T-cell (primary cell): Measurements from ENCODE around the gene NCOA7. TPM values are rescaled to one million over a fixed set of nuclear protein-coding genes. Genes with fewer than 3 reads are reported as not detected.
"Not testable (repeated sequence)": the region's sequence is repeated elsewhere in the genome, so short reads cannot be mapped to it uniquely, and the experiment has no call there.

Source experiments
- ATAC-seq, 4 experiments: fragments of 200-7000 bp in 3 of 4; fragments of 150-1000 bp in 1 of 4; cut with Tn5 transposase; replicated peaks in 1 of 4; 1 replicate in 3 of 4; 2 replicates in 1 of 4; pipeline ENCODE4 v1.10.0; 2021; ENCODE audit warnings: moderate library complexity in 3 of 4, mild to moderate bottlenecking in 2 of 4, moderate number of reproducible peaks in 1 of 4
- CTCF ChIA-PET, 2 donors: fragments of 300-600 bp; sonication (Branson Sonifier 250); formaldehyde crosslinking; loops; one replicate each; lab custom pipeline; 2022; ENCODE audit warnings: antibody characterized with exemption in 2 of 2; lab: Charles Lee
- POLR2A ChIA-PET, 2 donors: fragments of 300-600 bp; sonication (Branson Sonifier 250); formaldehyde crosslinking; loops; one replicate each; lab custom pipeline; 2022; ENCODE audit warnings: antibody characterized with exemption in 2 of 2; lab: Charles Lee
- DNase-seq, 35 experiments: peaks; one replicate each; pipeline versions ENCODE4 v3.0.0 to v3.0.0-alpha.2; 2013 to 2023
- H3K27ac ChIP-seq: one replicate; pipeline ENCODE4 v1.5.1; 2013; ENCODE audit warnings: low read length
- H3K27me3 ChIP-seq, 2 experiments: replicated peaks in 1 of 2; 1 replicate in 1 of 2; 2 replicates in 1 of 2; pipeline versions ENCODE4 v1.6.1 to v1.7.0; 2013; ENCODE audit warnings: low read length in 1 of 2, mixed read lengths in 1 of 2; ENCODE audit not compliant: control insufficient read depth in 2 of 2, insufficient read depth in 2 of 2; ENCODE audit errors: extremely low read depth in 1 of 2
- H3K36me3 ChIP-seq, 2 donors: 1 replicate in 1 of 2; 2 replicates in 1 of 2; pipeline versions ENCODE4 v1.6.1 to v1.7.0; 2013; ENCODE audit warnings: low read length in 1 of 2; ENCODE audit not compliant: control insufficient read depth in 2 of 2, insufficient read depth in 1 of 2; ENCODE audit errors: extremely low read depth in 1 of 2
- H3K4me1 ChIP-seq, 2 experiments: 1 replicate in 1 of 2; 2 replicates in 1 of 2; pipeline versions ENCODE4 v1.6.1 to v1.7.0; 2013; ENCODE audit warnings: low read length in 2 of 2, mixed read lengths in 1 of 2; ENCODE audit not compliant: insufficient read depth in 2 of 2, control insufficient read depth in 1 of 2; ENCODE audit errors: extremely low read depth in 1 of 2
- H3K4me3 ChIP-seq, 2 donors: 1 replicate in 1 of 2; 2 replicates in 1 of 2; pipeline versions ENCODE4 v1.5.1 to v1.7.0; 2013; ENCODE audit warnings: mild to moderate bottlenecking in 2 of 2, low read length in 1 of 2, moderate library complexity in 1 of 2; ENCODE audit not compliant: control insufficient read depth in 1 of 2; ENCODE audit errors: extremely low read depth in 1 of 2
- H3K9me3 ChIP-seq: 2 replicates; pipeline ENCODE4 v1.7.0; 2013
- H3K27ac Mint-ChIP-seq, 2 donors: one replicate each; pipeline ENCODE4 v1.8.0; 2020 to 2021; ENCODE audit warnings: mild to moderate bottlenecking in 2 of 2, mixed read lengths in 2 of 2
- H3K27me3 Mint-ChIP-seq, 2 donors: one replicate each; pipeline ENCODE4 v1.8.0; 2021 to 2022; ENCODE audit warnings: mixed read lengths in 2 of 2
- H3K36me3 Mint-ChIP-seq: one replicate; pipeline ENCODE4 v1.8.0; 2021; ENCODE audit warnings: mixed read lengths
- H3K4me1 Mint-ChIP-seq, 3 donors: one replicate each; pipeline ENCODE4 v1.8.0; 2020 to 2022; ENCODE audit warnings: mixed read lengths in 3 of 3, mild to moderate bottlenecking in 1 of 3
- H3K4me3 Mint-ChIP-seq, 3 donors: one replicate each; pipeline ENCODE4 v1.8.0; 2020 to 2022; ENCODE audit warnings: mild to moderate bottlenecking in 3 of 3, mixed read lengths in 3 of 3, moderate library complexity in 3 of 3
- H3K9me3 Mint-ChIP-seq, 3 donors: one replicate each; pipeline ENCODE4 v1.8.0; 2020 to 2022; ENCODE audit warnings: mixed read lengths in 3 of 3
- WGBS: methylation state at CpG from one replicate; pipeline ENCODE4 v1.1.5; 2013; ENCODE audit warnings: missing lambda C conversion rate; ENCODE audit not compliant: insufficient coverage; 5-methylcytosine and 5-hydroxymethylcytosine counted together
- total RNA-seq, 35 experiments: library from RNA in 6 of 35; stranded (reverse) in 6 of 35; fragments of 120-200 nt in 1 of 35; gene quantifications; one replicate each; pipeline versions ENCODE4 v1.2.1 to v1.2.4 and lab custom pipeline; 2013 to 2026

NCOA7 gene
- total RNA-seq, 5 donors from 2014 or later (not counting 1 experiment from before 2014, with no cell fraction given), result 40.3 to 51.6 (median 46.4) TPM

GRCh38 chr6:125932451-125932795, 141.7 kb downstream of the NCOA7 start:
- ChIA-PET POLR2A (interaction anchor here in 1 of 2 donors (0.7 kb wide), 1 partner anchor 15 kb away, joined by 4 read pairs; no protein-coding TSS in a partner anchor), CTCF (interaction anchor here (0.6 to 1.6 kb wide), 3 partner anchors 24 to 119 kb away, joined by 3 to 6 read pairs (median 4); partner anchors contain the start of gene HINT3 (in 1 of the 2))
- ATAC-seq (no peak), DNase-seq (no peak)
- no peak overlapping the region for H3K4me3 Mint-ChIP-seq
- H3K36me3 Mint-ChIP-seq, result peaks cover 34% of the 10 kb centered on the region
- no peak overlapping the region for H3K27ac ChIP-seq
- no peak overlapping the region for H3K27ac Mint-ChIP-seq
- H3K27me3 ChIP-seq, result no peaks in the 10 kb centered on the region
- no peaks in the 10 kb centered on the region for H3K9me3 ChIP-seq
- no peak overlapping the region for H3K4me3 ChIP-seq
- H3K9me3 Mint-ChIP-seq, result peaks cover 0 to 3% (median 0%) of the 10 kb centered on the region in 3 donors
- no peaks in the 10 kb centered on the region for H3K27me3 Mint-ChIP-seq
- H3K4me1 ChIP-seq, result no peaks in the 10 kb centered on the region
- no peaks in the 10 kb centered on the region for H3K4me1 Mint-ChIP-seq
- H3K36me3 ChIP-seq, result peaks cover 0 to 26% of the 10 kb centered on the region in 2 donors

- not testable (repeated sequence) for H3K27me3 Mint-ChIP-seq
Measured at GRCh38 chr6:125935520-125935919, 144.8 kb downstream of the NCOA7 start.

DNA sequence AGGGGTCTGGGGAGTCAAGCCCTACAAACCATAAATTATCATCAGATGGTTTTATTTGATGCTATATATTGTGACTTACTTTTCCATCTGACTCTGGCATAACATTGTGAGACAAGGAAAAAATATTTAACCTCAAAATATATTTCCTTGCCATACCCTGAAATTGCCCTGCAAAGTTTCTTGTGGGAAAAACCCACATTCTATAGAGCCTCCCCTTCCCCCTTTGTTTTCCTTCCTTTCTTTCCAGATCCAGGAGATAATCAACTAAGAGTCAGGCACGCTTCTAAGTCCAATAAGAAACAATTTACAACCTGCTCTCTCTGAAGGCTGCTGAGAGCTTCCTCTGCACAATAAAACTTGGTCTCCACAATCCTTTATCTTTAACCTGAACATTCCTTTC, 148.3 kb downstream of the NCOA7 start:
- Mint-ChIP-seq H3K36me3 (no peaks in the 10 kb centered on the region), H3K4me3 (no peak overlapping the region), H3K27me3 (peaks cover 9 to 13% of the 10 kb centered on the region in 2 donors), H3K27ac (no peak overlapping the region), H3K4me1 (peaks cover 0 to 4% (median 0%) of the 10 kb centered on the region in 3 donors), H3K9me3 (peaks cover 0 to 3% (median 0%) of the 10 kb centered on the region in 3 donors)
- no peaks in the 10 kb centered on the region for H3K9me3 ChIP-seq
- no peaks in the 10 kb centered on the region for H3K4me1 ChIP-seq
- ChIA-PET CTCF (no interaction called here), POLR2A (no interaction called here)
- no peaks in the 10 kb centered on the region for H3K36me3 ChIP-seq
- 60% methylated on average over 1 of the region's 1 CpG for WGBS
- DNase-seq (no peak), ATAC-seq (no peak)
- H3K27ac ChIP-seq, result no peak overlapping the region
- no peak overlapping the region for H3K4me3 ChIP-seq
- no peaks in the 10 kb centered on the region for H3K27me3 ChIP-seq

More at GRCh38 chr6:125935520-125935919, 144.8 kb downstream of the NCOA7 start:
- H3K4me3 Mint-ChIP-seq, H3K4me3 ChIP-seq, H3K9me3 ChIP-seq, H3K27ac ChIP-seq, CTCF ChIA-PET, ATAC-seq, H3K27me3 ChIP-seq, H3K4me1 Mint-ChIP-seq, DNase-seq, H3K4me1 ChIP-seq, POLR2A ChIA-PET, H3K9me3 Mint-ChIP-seq, H3K27ac Mint-ChIP-seq, H3K36me3 ChIP-seq: not testable (repeated sequence)
- peaks cover 17% of the 10 kb centered on the region for H3K36me3 Mint-ChIP-seq
- no CpG with 5 or more reads among the region's 5 CpGs for WGBS

GRCh38 chr6:125939791-125940190, 149.0 kb downstream of the NCOA7 start:
- Histone ChIP-seq H3K27me3 (no peaks in the 10 kb centered on the region), H3K4me1 (no peaks in the 10 kb centered on the region), H3K36me3 (no peaks in the 10 kb centered on the region), H3K4me3 (no peak overlapping the region), H3K9me3 (no peaks in the 10 kb centered on the region), H3K27ac (no peak overlapping the region)
- DNase-seq (no peak), ATAC-seq (no peak)
- H3K9me3 Mint-ChIP-seq, result peaks cover 0 to 3% (median 0%) of the 10 kb centered on the region in 3 donors
- WGBS, result 40% methylated on average over 1 of the region's 2 CpGs
- H3K4me3 Mint-ChIP-seq, result no peak overlapping the region
- POLR2A ChIA-PET, result no interaction called here
- H3K27me3 Mint-ChIP-seq, result peaks cover 9 to 13% of the 10 kb centered on the region in 2 donors
- no peak overlapping the region for H3K27ac Mint-ChIP-seq
- H3K36me3 Mint-ChIP-seq, result no peaks in the 10 kb centered on the region
- CTCF ChIA-PET, result no interaction called here
- H3K4me1 Mint-ChIP-seq, result peaks cover 0 to 6% (median 3%) of the 10 kb centered on the region in 3 donors

DNA sequence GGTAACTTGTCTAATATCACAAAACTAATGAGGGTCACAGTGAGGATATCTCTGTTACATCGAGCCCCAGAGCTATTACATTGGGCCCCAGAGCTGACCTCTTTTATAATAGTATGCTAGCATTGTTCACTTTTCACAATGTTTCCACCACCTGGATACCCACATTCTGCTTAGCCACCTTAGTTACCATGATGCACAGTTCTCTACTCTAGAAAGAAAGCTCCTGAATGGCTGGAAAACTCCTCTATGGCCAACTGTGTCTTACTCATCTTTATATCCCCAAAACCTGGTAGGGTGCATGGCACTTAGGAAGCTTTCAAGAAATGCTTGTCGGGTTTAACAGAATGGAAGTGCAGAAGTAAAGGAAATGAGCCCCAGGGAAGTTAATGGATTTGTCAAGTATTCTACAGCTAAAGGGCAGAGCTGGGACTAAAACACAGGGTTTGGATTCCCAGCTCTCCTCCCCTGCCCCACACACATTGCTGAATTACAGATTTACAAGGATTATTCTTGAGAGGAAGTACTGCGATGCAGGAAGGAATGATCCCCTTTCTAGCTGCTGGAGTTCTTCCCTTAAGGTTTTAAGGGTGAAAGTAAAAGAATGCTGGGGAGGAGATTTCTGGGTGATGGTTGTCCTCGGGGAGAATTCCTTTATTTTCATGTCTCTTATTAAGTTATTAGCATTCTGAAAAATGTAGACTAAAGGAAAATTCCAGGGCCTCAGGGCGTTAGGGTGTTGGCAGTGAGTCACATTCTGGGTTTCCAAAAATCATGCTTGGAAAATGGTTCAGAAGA, 149.7 kb downstream of the NCOA7 start:
- POLR2A ChIA-PET, result no interaction called here
- Histone ChIP-seq H3K4me3 (no peak overlapping the region), H3K9me3 (no peaks in the 10 kb centered on the region), H3K4me1 (no peaks in the 10 kb centered on the region), H3K27ac (no peak overlapping the region), H3K36me3 (no peaks in the 10 kb centered on the region), H3K27me3 (no peaks in the 10 kb centered on the region)
- Mint-ChIP-seq H3K4me3 (no peak overlapping the region), H3K27me3 (peaks cover 9 to 13% of the 10 kb centered on the region in 2 donors), H3K4me1 (peaks cover 0 to 6% (median 3%) of the 10 kb centered on the region in 3 donors), H3K27ac (no peak overlapping the region), H3K9me3 (peaks cover 0 to 1% (median 0%) of the 10 kb centered on the region in 3 donors), H3K36me3 (no peaks in the 10 kb centered on the region)
- no CpG with 5 or more reads among the region's 5 CpGs for WGBS
- DNase-seq (no peak), ATAC-seq (no peak)
- CTCF ChIA-PET, result no interaction called here

DNA sequence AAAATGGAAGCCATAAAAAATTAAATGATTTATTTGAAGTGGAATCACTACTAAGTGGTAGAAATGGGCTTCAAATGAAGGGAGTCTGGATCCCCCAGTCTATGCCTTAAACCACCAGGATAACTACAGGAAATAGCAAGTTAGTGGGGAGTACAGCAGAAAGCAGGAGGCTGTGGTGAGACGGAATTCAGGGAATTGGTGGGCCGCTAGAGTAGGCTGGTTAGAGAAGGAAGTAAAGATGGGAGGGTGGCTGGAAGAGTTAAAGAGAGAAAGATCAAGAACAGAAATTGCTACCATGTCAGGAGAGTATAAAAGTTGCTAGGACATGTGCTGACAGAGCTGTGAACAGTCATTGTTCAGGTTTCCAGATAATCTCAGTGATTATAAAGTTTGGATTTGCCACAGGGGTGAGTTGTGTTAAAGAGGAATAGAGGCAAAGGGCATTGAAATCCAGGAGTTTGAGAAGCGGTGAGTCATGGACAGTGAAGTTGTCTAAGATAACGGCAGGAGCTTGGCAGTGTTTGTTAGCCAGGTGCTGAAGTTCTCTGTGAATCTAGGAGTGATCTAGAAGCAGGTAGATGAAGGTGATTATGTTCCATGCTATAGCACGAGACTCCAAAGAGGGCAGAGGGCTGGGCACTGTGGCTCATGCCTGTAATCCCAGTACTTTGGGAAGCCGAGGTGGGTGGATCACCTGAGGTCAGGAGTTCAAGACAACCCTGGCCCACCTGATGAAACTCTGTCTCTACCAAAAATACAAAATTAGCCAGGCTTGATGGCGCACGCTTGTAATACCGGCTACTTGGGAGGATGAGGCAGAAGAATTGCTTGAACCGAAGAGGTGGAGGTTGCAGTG, 152.1 kb downstream of the NCOA7 start:
- no peak for ATAC-seq
- no peak overlapping the region for H3K27ac ChIP-seq
- H3K9me3 ChIP-seq, result no peaks in the 10 kb centered on the region
- Mint-ChIP-seq H3K9me3 (no peaks in the 10 kb centered on the region), H3K27ac (no peak overlapping the region), H3K4me3 (no peak overlapping the region), H3K36me3 (no peaks in the 10 kb centered on the region), H3K27me3 (peaks cover 9 to 13% of the 10 kb centered on the region in 2 donors), H3K4me1 (peaks cover 0 to 6% (median 3%) of the 10 kb centered on the region in 3 donors)
- ChIA-PET POLR2A (interaction anchor here in 1 of 2 donors (0.5 kb wide), 1 partner anchor 248 kb away, joined by 9 read pairs; no protein-coding TSS in a partner anchor), CTCF (interaction anchor here in 1 of 2 donors (1.1 kb wide), 1 partner anchor 13 kb away, joined by 3 read pairs; no protein-coding TSS in a partner anchor)
- no peaks in the 10 kb centered on the region for H3K36me3 ChIP-seq
- no peak overlapping the region for H3K4me3 ChIP-seq
- no peak for DNase-seq
- WGBS, result 93% methylated on average over 6 of the region's 10 CpGs
- no peaks in the 10 kb centered on the region for H3K27me3 ChIP-seq
- no peaks in the 10 kb centered on the region for H3K4me1 ChIP-seq
